Endodermal cell (in vitro differentiated cells): ENCODE data around the gene PPDPF. TPM values are rescaled to one million over a fixed set of nuclear protein-coding genes. Genes with fewer than 3 reads are reported as not detected.

Experiments used
- DNase-seq: peaks from one replicate; pipeline ENCODE4 v3.0.0-alpha.2; 2017
- H3K27ac ChIP-seq: 2 replicates; pipeline ENCODE4 v1.5.1; 2013; ENCODE audit warnings: mild to moderate bottlenecking, low read depth, low read length, moderate library complexity
- H3K27me3 ChIP-seq: 2 replicates; pipeline ENCODE4 v1.6.1; 2013; ENCODE audit warnings: mild to moderate bottlenecking, low read length, moderate library complexity; ENCODE audit not compliant: insufficient read depth, control insufficient read depth, poor library complexity, severe bottlenecking
- H3K36me3 ChIP-seq: 2 replicates; pipeline ENCODE4 v1.7.0; 2013; ENCODE audit warnings: mild to moderate bottlenecking, low read length, moderate library complexity; ENCODE audit not compliant: control insufficient read depth, insufficient read depth
- H3K4me1 ChIP-seq: one replicate; pipeline ENCODE4 v1.7.0; 2013; ENCODE audit warnings: low read length; ENCODE audit not compliant: control insufficient read depth, insufficient read depth
- H3K4me3 ChIP-seq: 2 replicates; pipeline ENCODE4 v1.5.1; 2013; ENCODE audit warnings: mild to moderate bottlenecking, low read length, moderate library complexity
- H3K9ac ChIP-seq: 2 replicates; pipeline ENCODE4 v1.6.1; 2013; ENCODE audit warnings: mild to moderate bottlenecking, low read length, moderate library complexity; ENCODE audit not compliant: poor library complexity, severe bottlenecking; ENCODE audit errors: extremely low read depth
- H3K9me3 ChIP-seq: 2 replicates; pipeline ENCODE4 v1.6.1; 2013; ENCODE audit warnings: mild to moderate bottlenecking, low read length, moderate library complexity; ENCODE audit not compliant: control insufficient read depth
- H3K27ac Mint-ChIP-seq: 2 replicates; pipeline ENCODE4 v1.8.0; 2020; ENCODE audit warnings: mixed read lengths
- H3K27me3 Mint-ChIP-seq: 2 replicates; pipeline ENCODE4 v1.8.0; 2021; ENCODE audit warnings: mild to moderate bottlenecking, mixed read lengths; ENCODE audit not compliant: insufficient read depth
- H3K36me3 Mint-ChIP-seq: 2 replicates; pipeline ENCODE4 v1.8.0; 2020; ENCODE audit warnings: low read depth, mixed read lengths
- H3K4me1 Mint-ChIP-seq: 2 replicates; pipeline ENCODE4 v1.8.0; 2020; ENCODE audit warnings: mixed read lengths
- H3K4me3 Mint-ChIP-seq: 2 replicates; pipeline ENCODE4 v1.8.0; 2020; ENCODE audit warnings: mild to moderate bottlenecking, moderate library complexity, mixed read lengths
- H3K9me3 Mint-ChIP-seq: 2 replicates; pipeline ENCODE4 v1.8.0; 2020; ENCODE audit warnings: mild to moderate bottlenecking, mixed read lengths
- CTCF ChIP-seq: fragments of 200-600 bp; sonication (generic); conservative IDR thresholded peaks from 2 replicates; pipeline ENCODE4 v1.5.0; 2021; ENCODE audit warnings: antibody characterized with exemption, mild to moderate bottlenecking
- WGBS, 2 experiments: methylation state at CpG; one replicate each; pipeline versions ENCODE4 v1.1.5 to v1.1.7; 2013; ENCODE audit warnings: missing lambda C conversion rate in 2 of 2, mixed read lengths in 1 of 2; ENCODE audit not compliant: insufficient coverage in 1 of 2, insufficient read length in 1 of 2; 5-methylcytosine and 5-hydroxymethylcytosine counted together
- total RNA-seq, 2 donors: library from RNA; stranded (reverse); fragmentation: NEBNext Ultra II Directional in 1 of 2; extraction: Animal tissue kit (Norgen Biotek cat#: 25700) in 1 of 2; gene quantifications; 2 replicates in 1 of 2; 3 replicates in 1 of 2; pipeline ENCODE4 v1.2.1, GENCODE V29; 2021

PPDPF gene
- total RNA-seq, 2 donors from 2014 or later, result 247 to 296 TPM

GRCh38 chr20:63560856-63561609 lies 40.5 kb downstream of the PPDPF start:
- Mint-ChIP-seq H3K27ac (no peak overlapping the region), H3K4me1 (no peaks in the 10 kb centered on the region), H3K36me3 (peaks cover 12% of the 10 kb centered on the region), H3K4me3 (no peak overlapping the region), H3K27me3 (no peaks in the 10 kb centered on the region), H3K9me3 (no peaks in the 10 kb centered on the region)
- Histone ChIP-seq H3K4me3 (no peak overlapping the region), H3K27me3 (no peaks in the 10 kb centered on the region), H3K9me3 (no peaks in the 10 kb centered on the region), H3K4me1 (no peaks in the 10 kb centered on the region), H3K27ac (no peak overlapping the region), H3K36me3 (peaks cover 7% of the 10 kb centered on the region), H3K9ac (no peak overlapping the region)
- DNase-seq, result no peak
- 92 to 93% methylated on average over 16 to 26 of the region's 26 CpGs for WGBS, 2 experiments
- TF ChIP-seq CTCF, result no peak

GRCh38 chr20:63561624-63562396 lies 41.2 kb downstream of the PPDPF start:
- Histone ChIP-seq H3K27me3 (no peaks in the 10 kb centered on the region), H3K36me3 (peaks cover 7% of the 10 kb centered on the region), H3K4me1 (no peaks in the 10 kb centered on the region), H3K9ac (no peak overlapping the region), H3K4me3 (no peak overlapping the region), H3K9me3 (no peaks in the 10 kb centered on the region), H3K27ac (no peak overlapping the region)
- H3K36me3 Mint-ChIP-seq, result peaks cover 12% of the 10 kb centered on the region
- no peaks in the 10 kb centered on the region for H3K4me1 Mint-ChIP-seq
- H3K9me3 Mint-ChIP-seq, result no peaks in the 10 kb centered on the region
- no peak overlapping the region for H3K4me3 Mint-ChIP-seq
- no peaks in the 10 kb centered on the region for H3K27me3 Mint-ChIP-seq
- 86 to 91% methylated on average over 24 to 36 of the region's 36 CpGs for WGBS, 2 experiments
- TF ChIP-seq CTCF, result no peak
- DNase-seq, result no peak
- H3K27ac Mint-ChIP-seq, result no peak overlapping the region

GRCh38 chr20:63562461-63563224 lies 42.1 kb downstream of the PPDPF start:
- peaks cover 12% of the 10 kb centered on the region for H3K36me3 Mint-ChIP-seq
- H3K27me3 Mint-ChIP-seq, result no peaks in the 10 kb centered on the region
- H3K9me3 Mint-ChIP-seq, result no peaks in the 10 kb centered on the region
- TF ChIP-seq CTCF, result no peak
- no peak overlapping the region for H3K9ac ChIP-seq
- H3K36me3 ChIP-seq, result peaks cover 7% of the 10 kb centered on the region
- no peaks in the 10 kb centered on the region for H3K4me1 Mint-ChIP-seq
- no peak overlapping the region for H3K27ac ChIP-seq
- H3K4me1 ChIP-seq, result no peaks in the 10 kb centered on the region
- H3K27ac Mint-ChIP-seq, result no peak overlapping the region
- H3K27me3 ChIP-seq, result no peaks in the 10 kb centered on the region
- no peak for DNase-seq
- no peak overlapping the region for H3K4me3 Mint-ChIP-seq
- no peak overlapping the region for H3K4me3 ChIP-seq
- 95% methylated on average over 42 to 54 of the region's 54 CpGs for WGBS, 2 experiments
- H3K9me3 ChIP-seq, result no peaks in the 10 kb centered on the region
